HFF-Myc (cell line): ENCODE data around the gene UTY.

Experiments used
- DNase-seq: peaks from one replicate; pipeline ENCODE4 v3.0.0-alpha.2; 2011; ENCODE audit warnings: low read depth; ENCODE audit errors: extremely low read depth
- H3K4me3 ChIP-seq: replicated peaks from 2 replicates; pipeline ENCODE4 v1.5.1; 2011; ENCODE audit warnings: low read depth, mild to moderate bottlenecking, control low read depth, low read length
- TF ChIP-seq, protein P1 (sequence below): IDR thresholded peaks from 2 replicates; pipeline ENCODE4 v1.5.1; 2012; ENCODE audit warnings: mild to moderate bottlenecking, low read depth, low read length, control low read depth; ENCODE audit errors: missing control alignments

Gene UTY

GRCh38 chrY:13339939-13340338 lies 139.9 kb downstream of the UTY start:
- no peak overlapping the region for H3K4me3 ChIP-seq
- TF ChIP-seq, protein P1, sequence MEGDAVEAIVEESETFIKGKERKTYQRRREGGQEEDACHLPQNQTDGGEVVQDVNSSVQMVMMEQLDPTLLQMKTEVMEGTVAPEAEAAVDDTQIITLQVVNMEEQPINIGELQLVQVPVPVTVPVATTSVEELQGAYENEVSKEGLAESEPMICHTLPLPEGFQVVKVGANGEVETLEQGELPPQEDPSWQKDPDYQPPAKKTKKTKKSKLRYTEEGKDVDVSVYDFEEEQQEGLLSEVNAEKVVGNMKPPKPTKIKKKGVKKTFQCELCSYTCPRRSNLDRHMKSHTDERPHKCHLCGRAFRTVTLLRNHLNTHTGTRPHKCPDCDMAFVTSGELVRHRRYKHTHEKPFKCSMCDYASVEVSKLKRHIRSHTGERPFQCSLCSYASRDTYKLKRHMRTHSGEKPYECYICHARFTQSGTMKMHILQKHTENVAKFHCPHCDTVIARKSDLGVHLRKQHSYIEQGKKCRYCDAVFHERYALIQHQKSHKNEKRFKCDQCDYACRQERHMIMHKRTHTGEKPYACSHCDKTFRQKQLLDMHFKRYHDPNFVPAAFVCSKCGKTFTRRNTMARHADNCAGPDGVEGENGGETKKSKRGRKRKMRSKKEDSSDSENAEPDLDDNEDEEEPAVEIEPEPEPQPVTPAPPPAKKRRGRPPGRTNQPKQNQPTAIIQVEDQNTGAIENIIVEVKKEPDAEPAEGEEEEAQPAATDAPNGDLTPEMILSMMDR: no peak
- no peak for DNase-seq

DNA sequence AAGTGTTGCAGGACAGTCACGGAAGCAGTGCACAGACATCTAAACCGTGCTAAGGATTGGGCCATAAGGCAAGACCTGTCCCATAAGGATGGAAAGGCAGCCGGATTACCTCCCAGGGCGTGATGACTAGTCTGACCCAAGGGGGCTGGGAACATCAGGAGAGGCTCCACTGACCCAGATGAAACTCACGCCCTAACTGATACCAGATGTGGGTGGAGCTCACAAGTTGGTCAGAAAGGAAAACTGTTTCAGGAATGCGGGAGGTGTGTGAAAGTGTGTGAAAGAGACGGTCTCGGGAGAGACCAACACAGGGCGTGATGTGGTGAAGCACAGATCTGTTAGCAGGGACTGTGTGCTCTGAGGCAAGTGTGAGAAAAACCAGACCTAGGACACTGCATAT lies 140.5 kb downstream of the UTY start:
- TF ChIP-seq, protein P1: no peak
- H3K4me3 ChIP-seq: no peak overlapping the region
- DNase-seq: no peak

GRCh38 chrY:13338711-13339110 lies 141.1 kb downstream of the UTY start:
- DNase-seq: no peak
- H3K4me3 ChIP-seq: no peak overlapping the region
- TF ChIP-seq, protein P1: no peak

DNA sequence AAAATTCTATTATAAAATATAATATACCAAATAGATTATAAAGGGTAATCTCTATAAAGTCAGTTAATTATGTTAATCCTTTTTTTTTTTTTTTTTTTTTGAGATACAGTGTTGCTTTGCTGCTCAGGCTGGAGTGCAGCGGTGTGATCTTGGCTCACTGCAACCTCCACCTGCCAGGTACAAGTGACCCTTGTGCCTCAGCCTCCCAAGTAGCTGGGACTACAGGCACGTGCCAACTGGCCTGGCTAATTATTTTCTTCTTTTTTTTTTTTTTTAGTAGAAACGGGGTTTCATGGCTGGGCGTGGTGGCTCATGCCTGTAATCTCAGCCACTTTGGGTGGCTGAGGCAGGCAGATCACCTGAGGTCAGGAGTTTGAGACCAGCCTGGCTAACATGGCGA lies 141.9 kb downstream of the UTY start:
- H3K4me3 ChIP-seq: no peak overlapping the region
- TF ChIP-seq, protein P1: no peak
- no peak for DNase-seq

DNA sequence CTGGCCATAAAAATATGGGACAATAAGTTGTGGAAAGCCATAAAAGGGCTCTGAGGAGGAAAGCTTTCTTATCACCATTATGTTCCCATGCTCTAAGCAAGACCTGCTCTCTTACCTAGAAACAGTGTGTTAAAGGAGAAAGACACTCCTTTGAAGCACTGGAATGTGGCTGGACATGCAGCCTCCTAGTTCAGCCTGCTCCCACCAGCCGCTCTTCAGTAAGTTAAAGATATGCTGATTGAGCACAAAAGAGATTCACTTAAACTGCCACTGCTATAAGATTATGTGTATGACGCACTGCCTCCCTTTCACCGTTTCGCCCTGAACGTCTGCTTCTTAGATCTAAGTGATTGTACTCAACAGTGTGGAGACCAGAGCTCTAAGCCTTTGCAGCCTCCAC lies 146.0 kb downstream of the UTY start:
- DNase-seq: no peak
- no peak overlapping the region for H3K4me3 ChIP-seq
- TF ChIP-seq, protein P1: no peak

DNA sequence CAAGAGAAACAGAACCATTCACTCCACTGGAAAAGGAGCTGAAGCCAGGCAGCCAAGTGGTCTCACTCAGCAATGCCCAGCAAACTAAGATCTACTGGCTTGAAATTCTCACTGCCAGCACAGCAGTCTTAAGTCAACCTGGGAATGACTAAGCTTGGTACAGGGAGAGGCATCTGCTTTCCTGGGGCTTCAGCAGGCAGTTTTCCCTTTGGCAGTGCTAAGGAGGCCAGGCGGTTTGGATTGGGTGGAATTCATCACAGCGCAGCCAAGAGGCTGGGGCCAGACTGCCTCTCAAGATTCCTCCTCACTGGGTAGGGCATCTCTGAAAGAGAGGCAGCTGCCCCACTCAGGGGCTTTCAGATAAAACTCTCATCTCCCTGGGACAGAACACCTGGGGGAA lies 149.2 kb downstream of the UTY start:
- no peak overlapping the region for H3K4me3 ChIP-seq
- TF ChIP-seq, protein P1: no peak
- DNase-seq: no peak

DNA sequence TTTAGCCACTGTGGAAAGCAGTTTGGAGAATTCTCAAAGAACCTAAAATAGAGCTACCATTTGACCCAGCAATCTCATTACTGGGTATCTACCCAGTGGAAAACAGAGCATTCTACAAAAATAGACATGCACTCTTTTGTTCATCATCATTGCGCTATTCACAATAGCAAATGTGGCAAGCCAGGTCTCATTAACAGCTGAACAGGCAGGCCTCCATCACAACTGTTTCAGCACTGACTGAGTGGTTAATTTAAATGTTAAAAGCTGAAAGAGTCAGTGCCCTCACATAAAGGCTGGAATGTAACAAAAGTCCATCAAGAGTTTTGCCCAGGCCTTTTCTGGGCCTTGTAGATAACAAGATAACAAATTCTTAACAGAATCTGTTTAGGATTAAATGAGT lies 166.9 kb downstream of the UTY start:
- TF ChIP-seq, protein P1: no peak

More for the DNA sequence above, 166.9 kb downstream of the UTY start:
- no peak for DNase-seq
- H3K4me3 ChIP-seq: no peak overlapping the region
